Lower leg skin (tissue), 4 donors: ENCODE measurements around the gene FOXC2. TPM values are rescaled to one million over a fixed set of nuclear protein-coding genes. Genes with fewer than 3 reads are reported as not detected.

ENCODE experiments used
- DNase-seq, 2 donors: peaks; one replicate each; pipeline ENCODE4 v3.0.0-alpha.2; 2019; ENCODE audit warnings: low spot score in 2 of 2
- H3K4me3 ChIP-seq: fragments of 200-600 bp; sonication (generic); 2 replicates; pipeline ENCODE4 v1.5.1; 2017; ENCODE audit warnings: mild to moderate bottlenecking, low read depth; ENCODE audit not compliant: poor library complexity, severe bottlenecking
- CTCF ChIP-seq, 3 donors: fragments of 450-650 bp; IDR thresholded peaks; one replicate each; pipeline ENCODE4 v1.5.1; 2016; ENCODE audit warnings: antibody characterized with exemption in 3 of 3, mild to moderate bottlenecking in 3 of 3, moderate library complexity in 2 of 3
- POLR2A ChIP-seq, 2 donors: fragments of 450-650 bp; IDR thresholded peaks; one replicate each; pipeline ENCODE4 v1.6.1; 2016 to 2017; ENCODE audit warnings: antibody characterized with exemption in 2 of 2, mild to moderate bottlenecking in 1 of 2, moderate library complexity in 1 of 2
- WGBS, 2 donors: methylation state at CpG; one replicate each; pipeline ENCODE4 v1.1.5; 2018; 5-methylcytosine and 5-hydroxymethylcytosine counted together
- intact Hi-C: fragments of 100-400 bp; cut with DNase I; formaldehyde crosslinking; loops from one replicate; pipeline ENCODE4 v1.15.0; 2023; ENCODE audit warnings: low total_unique reads
- total RNA-seq, 4 donors: library from RNA; depleted of rRNA; stranded (reverse); fragments of >200 nt; gene quantifications; one replicate each; pipeline ENCODE4 v1.1.0, GENCODE V29; 2016

Gene FOXC2
- total RNA-seq, 4 donors from 2014 or later: 0.16 to 0.32 (median 0.17) TPM; not detected in 1

- no peak overlapping the region for H3K4me3 ChIP-seq
- no peak for TF ChIP-seq POLR2A (IDR thresholded peaks at IDR 0.05)
- no peak for TF ChIP-seq CTCF (IDR thresholded peaks at IDR 0.05)
- intact Hi-C loops: no loop called here
- WGBS, 2 donors: 71 to 79% methylated on average over 6 of the region's 6 CpGs
- peak in 1 of 2 donors; percentile 18 for DNase-seq
Observed at GRCh38 chr16:86609115-86609514, 42.5 kb downstream of the FOXC2 start.

GRCh38 chr16:86609661-86610060 is 43.0 kb downstream of the FOXC2 start:
- WGBS, 2 donors: 83 to 84% methylated on average over 10 of the region's 10 CpGs
- H3K4me3 ChIP-seq: no peak overlapping the region
- intact Hi-C loops: no loop called here
- peak in 1 of 2 donors; percentile 77 for DNase-seq
- TF ChIP-seq CTCF (IDR thresholded peaks at IDR 0.05): no peak
- no peak for TF ChIP-seq POLR2A (IDR thresholded peaks at IDR 0.05)

- TF ChIP-seq POLR2A (IDR thresholded peaks at IDR 0.05) (no peak), CTCF (IDR thresholded peaks at IDR 0.05) (no peak)
- peak in 1 of 2 donors; percentile 69 for DNase-seq
- no peak overlapping the region for H3K4me3 ChIP-seq
- intact Hi-C loops: no loop called here
- WGBS, 2 donors: 61 to 72% methylated on average over 16 to 18 of the region's 18 CpGs
Observed at GRCh38 chr16:86610779-86611524, 44.3 kb downstream of the FOXC2 start.

GRCh38 chr16:86611525-86611855 is 44.9 kb downstream of the FOXC2 start:
- H3K4me3 ChIP-seq: no peak overlapping the region
- TF ChIP-seq CTCF (IDR thresholded peaks at IDR 0.05) (no peak), POLR2A (IDR thresholded peaks at IDR 0.05) (no peak)
- WGBS, 2 donors: 53 to 70% methylated on average over 7 of the region's 7 CpGs
- peak in 1 of 2 donors; percentile 74 for DNase-seq
- intact Hi-C loops: no loop called here

- TF ChIP-seq POLR2A (IDR thresholded peaks at IDR 0.05) (no peak), CTCF (IDR thresholded peaks at IDR 0.05) (no peak)
- intact Hi-C loops: no loop called here
- WGBS, 2 donors: 70 to 78% methylated on average over 3 of the region's 3 CpGs
- no peak for DNase-seq
- no peak overlapping the region for H3K4me3 ChIP-seq
Observed at GRCh38 chr16:86611941-86612340, 45.3 kb downstream of the FOXC2 start.

- intact Hi-C loops: no loop called here
- H3K4me3 ChIP-seq: no peak overlapping the region
- peak in 1 of 2 donors; percentile 57 for DNase-seq
- 49 to 63% methylated on average over 5 of the region's 5 CpGs for WGBS, 2 donors
- TF ChIP-seq POLR2A (IDR thresholded peaks at IDR 0.05) (no peak), CTCF (IDR thresholded peaks at IDR 0.05) (no peak)
Observed at GRCh38 chr16:86614699-86615098, 48.1 kb downstream of the FOXC2 start.
